PC-9 (cell line): Measurements from ENCODE around the gene GPC5. TPM values are rescaled to one million over a fixed set of nuclear protein-coding genes. Genes with fewer than 3 reads are reported as not detected.
"Not testable (repeated sequence)": the region's sequence is repeated elsewhere in the genome, so short reads cannot be mapped to it uniquely, and the experiment has no call there.

Experiments used
- BruUV-seq: library from RNA; stranded (reverse); fragments of 400-500 nt; replicated peaks from 2 replicates; lab custom pipeline; 2021; lab: Mats Ljungman, UMichigan
- CTCF ChIA-PET: fragments of 300-600 bp; sonication (Branson Sonifier 250); formaldehyde crosslinking; loops from one replicate; lab custom pipeline; 2022; ENCODE audit warnings: antibody characterized with exemption; lab: Charles Lee
- POLR2A ChIA-PET: fragments of 300-600 bp; sonication (Branson Sonifier 250); formaldehyde crosslinking; loops from one replicate; lab custom pipeline; 2022; ENCODE audit warnings: antibody characterized with exemption; ENCODE audit not compliant: unreplicated experiment; lab: Charles Lee
- DNase-seq, 2 experiments: peaks; one replicate each; pipeline versions ENCODE4 v3.0.0 to v3.0.0-alpha.2; 2015 to 2022; ENCODE audit warnings: mixed read lengths in 1 of 2
- H2AFZ ChIP-seq: fragments of 200-600 bp; sonication (generic); 2 replicates; pipeline ENCODE4 v1.8.1; 2017; ENCODE audit warnings: antibody characterized with exemption
- H3F3A ChIP-seq: fragments of 200-600 bp; sonication (generic); 2 replicates; pipeline ENCODE4 v1.8.1; 2017; ENCODE audit warnings: antibody characterized with exemption, mild to moderate bottlenecking, low read depth; ENCODE audit not compliant: insufficient read depth
- H3K27ac ChIP-seq: fragments of 200-600 bp; sonication (generic); 2 replicates; pipeline ENCODE4 v1.6.1; 2016; ENCODE audit warnings: mixed run types
- H3K27me3 ChIP-seq: fragments of 200-600 bp; sonication (generic); 2 replicates; pipeline ENCODE4 v1.6.1; 2016; ENCODE audit warnings: low read depth, mixed run types; ENCODE audit not compliant: insufficient read depth
- H3K36me3 ChIP-seq: fragments of 200-600 bp; sonication (generic); 2 replicates; pipeline ENCODE4 v1.6.1; 2016; ENCODE audit warnings: low read depth, mixed run types
- H3K4me1 ChIP-seq: fragments of 200-600 bp; sonication (generic); replicated peaks from 2 replicates; pipeline ENCODE4 v1.6.1; 2016; ENCODE audit warnings: mixed run types; ENCODE audit not compliant: insufficient read depth
- H3K4me2 ChIP-seq: fragments of 200-600 bp; sonication (generic); 2 replicates; pipeline ENCODE4 v1.6.1; 2017; ENCODE audit warnings: mixed run types
- H3K4me3 ChIP-seq: fragments of 200-600 bp; sonication (generic); 2 replicates; pipeline ENCODE4 v1.6.1; 2016; ENCODE audit warnings: mixed run types
- H3K79me2 ChIP-seq: fragments of 200-600 bp; sonication (generic); 2 replicates; pipeline ENCODE4 v1.6.1; 2017; ENCODE audit warnings: low read depth, mixed run types
- H3K9me2 ChIP-seq: fragments of 200-600 bp; sonication (generic); 2 replicates; pipeline ENCODE4 v1.8.1; 2017; ENCODE audit warnings: mild to moderate bottlenecking; ENCODE audit not compliant: insufficient read depth
- H3K9me3 ChIP-seq: fragments of 200-600 bp; sonication (generic); 2 replicates; pipeline ENCODE4 v1.8.1; 2016; ENCODE audit warnings: low read depth; ENCODE audit not compliant: insufficient read depth
- H4K20me1 ChIP-seq: fragments of 200-600 bp; sonication (generic); 2 replicates; pipeline ENCODE4 v1.8.1; 2017; ENCODE audit not compliant: insufficient read depth
- EZH2 ChIP-seq: fragments of 200-600 bp; sonication (generic); IDR thresholded peaks from 2 replicates; pipeline ENCODE4 v1.8.0; 2017; ENCODE audit warnings: antibody characterized with exemption, low read depth
- intact Hi-C: fragments of 100-400 bp; cut with micrococcal nuclease; formaldehyde crosslinking; loops from one replicate; pipeline ENCODE4 v1.10.0; 2022; ENCODE audit not compliant: unreplicated experiment
- total RNA-seq: library from RNA; stranded (reverse); gene quantifications from 2 replicates; pipeline ENCODE4 v1.2.3, GENCODE V29; 2021
- TF ChIP-seq, protein P1 (sequence below): fragments of 200-600 bp; sonication (generic); conservative IDR thresholded peaks from 2 replicates; pipeline ENCODE4 v1.6.1; 2017; ENCODE audit warnings: mixed run types, antibody characterized with exemption, mild to moderate bottlenecking, moderate library complexity

GPC5 gene
- total RNA-seq, 1 experiment from 2014 or later, result not detected

DNA sequence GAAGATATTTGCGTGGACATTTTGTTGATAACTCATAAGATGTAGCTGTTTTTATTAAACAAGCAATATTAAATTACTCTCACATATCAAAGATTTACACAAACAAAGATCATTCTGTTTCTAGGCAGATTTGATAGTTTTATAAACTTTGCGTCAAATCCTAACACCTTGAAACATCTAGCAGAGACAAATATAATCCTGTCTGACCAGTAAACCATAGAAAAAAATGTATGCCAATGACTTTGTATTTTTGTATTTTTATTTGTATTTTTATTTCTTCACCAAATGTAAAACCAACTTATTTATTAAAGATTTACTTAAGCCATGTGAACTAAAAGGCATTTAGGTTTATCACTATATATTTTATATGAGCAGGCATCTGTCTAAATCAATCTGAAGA is 494.6 kb downstream of the GPC5 start:
- intact Hi-C loops, result no loop called here
- H3K27me3 ChIP-seq, result no peaks in the 10 kb centered on the region
- H4K20me1 ChIP-seq, result no peaks in the 10 kb centered on the region
- no peak overlapping the region for H3K4me2 ChIP-seq
- H2AFZ ChIP-seq, result no peak overlapping the region
- H3K79me2 ChIP-seq, result no peaks in the 10 kb centered on the region
- no peak overlapping the region for H3K4me3 ChIP-seq
- no TSS peak for BruUV-seq
- no peak overlapping the region for H3K27ac ChIP-seq
- no peaks in the 10 kb centered on the region; the same call in 1 of the 2 replicates for H3K9me2 ChIP-seq
- TF ChIP-seq, protein P1, sequence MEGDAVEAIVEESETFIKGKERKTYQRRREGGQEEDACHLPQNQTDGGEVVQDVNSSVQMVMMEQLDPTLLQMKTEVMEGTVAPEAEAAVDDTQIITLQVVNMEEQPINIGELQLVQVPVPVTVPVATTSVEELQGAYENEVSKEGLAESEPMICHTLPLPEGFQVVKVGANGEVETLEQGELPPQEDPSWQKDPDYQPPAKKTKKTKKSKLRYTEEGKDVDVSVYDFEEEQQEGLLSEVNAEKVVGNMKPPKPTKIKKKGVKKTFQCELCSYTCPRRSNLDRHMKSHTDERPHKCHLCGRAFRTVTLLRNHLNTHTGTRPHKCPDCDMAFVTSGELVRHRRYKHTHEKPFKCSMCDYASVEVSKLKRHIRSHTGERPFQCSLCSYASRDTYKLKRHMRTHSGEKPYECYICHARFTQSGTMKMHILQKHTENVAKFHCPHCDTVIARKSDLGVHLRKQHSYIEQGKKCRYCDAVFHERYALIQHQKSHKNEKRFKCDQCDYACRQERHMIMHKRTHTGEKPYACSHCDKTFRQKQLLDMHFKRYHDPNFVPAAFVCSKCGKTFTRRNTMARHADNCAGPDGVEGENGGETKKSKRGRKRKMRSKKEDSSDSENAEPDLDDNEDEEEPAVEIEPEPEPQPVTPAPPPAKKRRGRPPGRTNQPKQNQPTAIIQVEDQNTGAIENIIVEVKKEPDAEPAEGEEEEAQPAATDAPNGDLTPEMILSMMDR, result no peak
- no peak for TF ChIP-seq EZH2
- H3K36me3 ChIP-seq, result no peaks in the 10 kb centered on the region
- POLR2A ChIA-PET, result no interaction called here
- no peaks in the 10 kb centered on the region for H3K9me3 ChIP-seq
- no peaks in the 10 kb centered on the region for H3K4me1 ChIP-seq
- CTCF ChIA-PET, result no interaction called here
- no peaks in the 10 kb centered on the region for H3F3A ChIP-seq
- DNase-seq, result no peak

DNA sequence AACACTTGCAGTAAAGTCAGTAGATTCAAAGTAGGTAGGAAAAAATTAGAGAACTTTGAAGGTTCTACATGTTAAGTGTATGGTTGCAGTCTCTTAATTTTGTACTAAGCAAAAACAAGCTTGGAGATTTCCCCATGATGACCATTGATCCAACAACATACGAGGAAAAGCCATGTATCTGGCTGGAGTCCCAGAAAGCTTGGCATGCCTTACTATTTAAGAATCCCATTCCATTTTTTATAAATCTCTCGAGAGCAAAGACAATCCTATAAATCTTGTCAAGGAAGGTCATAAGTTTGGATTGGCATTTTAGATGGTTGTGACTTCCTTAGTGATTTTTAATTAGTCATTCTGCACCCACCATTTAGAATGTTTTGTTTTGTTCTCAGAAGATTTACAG is 495.9 kb downstream of the GPC5 start:
- CTCF ChIA-PET, result no interaction called here

DNA sequence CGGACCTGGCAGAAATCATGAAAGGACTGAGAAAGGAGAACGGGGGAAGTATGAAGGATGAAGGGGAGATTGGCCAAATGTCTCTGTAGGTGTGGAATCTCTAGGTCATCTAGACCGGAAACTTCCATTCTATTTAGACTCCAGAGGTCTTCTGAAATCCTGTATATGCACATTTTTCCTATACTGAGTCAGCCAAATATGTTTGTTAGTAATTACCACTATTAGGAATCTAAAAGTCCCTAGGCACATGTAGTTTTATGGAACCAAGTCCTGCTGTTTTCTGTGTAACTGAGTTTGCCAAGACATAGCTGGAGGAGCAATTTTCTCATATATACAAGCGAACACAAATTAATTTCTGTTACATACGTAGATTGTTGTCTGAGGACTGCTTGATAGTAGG is 498.1 kb downstream of the GPC5 start:
- Histone ChIP-seq H3K9me3 (no peaks in the 10 kb centered on the region), H2AFZ (no peak overlapping the region), H3F3A (no peaks in the 10 kb centered on the region), H3K27me3 (no peaks in the 10 kb centered on the region), H3K9me2 (no peaks in the 10 kb centered on the region), H3K27ac (no peak overlapping the region), H3K4me3 (no peak overlapping the region), H3K4me2 (no peak overlapping the region), H4K20me1 (no peaks in the 10 kb centered on the region), H3K4me1 (no peaks in the 10 kb centered on the region), H3K79me2 (no peaks in the 10 kb centered on the region), H3K36me3 (no peaks in the 10 kb centered on the region)
- CTCF ChIA-PET, result no interaction called here
- TF ChIP-seq, protein P1, result no peak
- TF ChIP-seq EZH2, result no peak
- intact Hi-C loops, result no loop called here
- POLR2A ChIA-PET, result no interaction called here
- no peak for DNase-seq
- no TSS peak for BruUV-seq

More for the DNA sequence above, 495.9 kb downstream of the GPC5 start:
- POLR2A ChIA-PET, result no interaction called here
- no peaks in the 10 kb centered on the region for H3K36me3 ChIP-seq
- no peak overlapping the region for H3K4me2 ChIP-seq
- H3K4me3 ChIP-seq, result no peak overlapping the region
- intact Hi-C loops, result no loop called here
- H2AFZ ChIP-seq, result no peak overlapping the region
- H4K20me1 ChIP-seq, result no peaks in the 10 kb centered on the region
- H3K27ac ChIP-seq, result no peak overlapping the region
- H3K27me3 ChIP-seq, result no peaks in the 10 kb centered on the region
- H3K79me2 ChIP-seq, result no peaks in the 10 kb centered on the region
- no peak for DNase-seq
- no TSS peak for BruUV-seq
- no peaks in the 10 kb centered on the region; the same call in 1 of the 2 replicates for H3K9me2 ChIP-seq
- no peaks in the 10 kb centered on the region for H3F3A ChIP-seq
- no peaks in the 10 kb centered on the region for H3K4me1 ChIP-seq
- TF ChIP-seq, protein P1, result no peak
- TF ChIP-seq EZH2, result no peak
- H3K9me3 ChIP-seq, result no peaks in the 10 kb centered on the region

DNA sequence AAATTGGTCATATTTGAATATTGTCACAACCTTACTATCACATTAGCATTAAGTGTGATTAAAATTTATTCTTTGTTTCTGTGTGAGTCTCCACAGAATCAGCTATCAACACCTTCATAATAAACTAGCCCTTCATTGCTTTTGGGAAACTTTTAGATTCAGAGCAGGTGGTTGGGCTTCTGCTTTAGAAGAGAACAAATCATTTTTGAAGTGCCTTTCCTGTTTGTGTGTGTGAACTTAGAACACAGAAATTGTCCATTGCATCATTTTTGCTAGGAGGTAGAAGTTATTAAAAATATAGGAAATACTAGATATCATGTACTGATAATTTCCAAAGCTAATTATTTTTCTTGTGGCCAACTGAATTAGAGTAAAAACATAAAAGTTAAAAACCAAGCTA is 500.6 kb downstream of the GPC5 start:
- BruUV-seq, DNase-seq, CTCF ChIA-PET, H4K20me1 ChIP-seq, H3K9me2 ChIP-seq, H3K79me2 ChIP-seq, H3K27ac ChIP-seq, H2AFZ ChIP-seq, POLR2A ChIA-PET, intact Hi-C loops, H3K4me2 ChIP-seq, H3K27me3 ChIP-seq, H3K36me3 ChIP-seq, H3K4me3 ChIP-seq, H3F3A ChIP-seq, H3K4me1 ChIP-seq, H3K9me3 ChIP-seq: not testable (repeated sequence)
